Measurements from ENCODE around the gene ZDHHC14.

The ZDHHC14 gene

DNA sequence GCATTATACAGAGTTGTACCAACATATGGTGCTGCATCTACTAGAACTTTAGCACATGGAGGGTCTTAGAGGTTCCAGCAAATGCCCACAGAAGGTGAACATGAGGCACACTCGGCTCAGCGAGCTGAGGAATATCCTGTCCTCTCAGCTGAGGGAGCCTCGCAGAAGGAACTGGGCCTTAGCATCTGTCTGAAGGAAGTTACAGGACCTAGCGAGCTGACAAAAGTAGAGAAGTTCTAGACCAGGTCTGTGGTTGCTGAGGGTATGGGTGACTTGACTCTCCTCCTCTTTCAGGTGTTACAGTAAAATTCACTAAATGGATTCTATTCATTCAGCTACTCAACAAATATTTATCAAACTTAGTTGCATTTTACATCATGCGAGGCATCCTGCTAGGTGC, 157.2 kb downstream of the ZDHHC14 start:
- DNase-seq: no peak

GRCh38 chr6:157538698-157539097, 157.7 kb downstream of the ZDHHC14 start:
- no peak for DNase-seq

DNA sequence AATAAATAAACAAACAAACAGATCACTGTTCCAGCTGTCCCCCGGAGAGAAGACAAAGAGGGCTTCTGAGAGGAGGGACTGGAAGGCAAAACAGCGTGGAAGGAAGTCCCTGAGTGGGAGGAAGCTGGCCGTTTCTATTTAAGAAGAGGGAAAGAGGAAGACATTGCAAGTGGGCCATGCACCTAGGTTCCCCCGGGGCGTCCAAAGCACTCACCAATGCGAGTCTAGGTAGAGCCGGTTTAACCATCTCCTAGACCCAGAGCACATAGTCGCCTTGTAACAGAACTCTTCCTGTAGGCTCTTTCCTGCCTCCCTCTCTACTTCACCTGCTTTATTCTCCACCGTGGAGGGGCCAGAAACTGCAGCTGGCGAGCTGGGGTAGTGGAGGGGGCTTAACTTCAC, 158.4 kb downstream of the ZDHHC14 start:
- DNase-seq: no peak

DNA sequence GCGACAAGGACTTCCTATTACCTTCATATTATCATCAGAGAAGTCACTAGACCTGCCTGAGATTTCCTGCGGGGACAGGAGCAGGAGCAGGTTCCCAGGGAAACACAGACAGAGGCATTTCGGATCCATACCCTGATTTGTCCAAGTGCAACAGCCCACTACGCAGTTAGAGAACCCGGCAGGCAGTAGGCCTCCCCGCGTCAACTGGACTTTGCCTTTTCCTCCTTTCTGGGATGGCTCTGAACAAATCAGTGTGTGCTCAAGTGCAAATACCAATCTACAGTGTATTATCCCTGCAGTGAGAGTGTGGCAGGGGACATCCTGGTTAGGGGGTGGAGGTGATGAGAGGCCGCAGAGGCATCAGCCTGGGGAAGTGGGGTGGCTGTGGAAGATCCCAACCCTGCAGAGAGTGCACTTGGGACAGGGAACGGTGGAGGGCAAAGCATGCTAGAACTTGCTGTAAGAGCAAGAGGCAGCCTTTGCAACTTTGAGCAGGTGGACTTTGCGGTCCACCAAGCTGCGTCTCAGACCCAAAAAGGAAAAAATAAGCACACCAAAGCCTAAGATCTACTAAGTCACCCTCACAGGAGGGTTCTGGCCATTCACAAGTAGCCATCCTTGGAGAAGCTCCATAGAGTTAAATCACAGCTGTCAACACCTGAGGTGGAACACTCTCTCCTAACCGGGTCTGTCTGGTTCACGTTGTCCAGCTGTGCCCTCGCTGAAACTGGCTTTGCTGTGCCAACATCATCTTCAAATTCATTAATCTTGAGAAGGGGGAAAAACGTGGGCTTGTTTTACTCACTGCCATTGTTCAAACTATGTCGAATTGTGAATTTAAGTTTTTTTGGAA, 159.1 kb downstream of the ZDHHC14 start:
- DNase-seq: no peak

DNA sequence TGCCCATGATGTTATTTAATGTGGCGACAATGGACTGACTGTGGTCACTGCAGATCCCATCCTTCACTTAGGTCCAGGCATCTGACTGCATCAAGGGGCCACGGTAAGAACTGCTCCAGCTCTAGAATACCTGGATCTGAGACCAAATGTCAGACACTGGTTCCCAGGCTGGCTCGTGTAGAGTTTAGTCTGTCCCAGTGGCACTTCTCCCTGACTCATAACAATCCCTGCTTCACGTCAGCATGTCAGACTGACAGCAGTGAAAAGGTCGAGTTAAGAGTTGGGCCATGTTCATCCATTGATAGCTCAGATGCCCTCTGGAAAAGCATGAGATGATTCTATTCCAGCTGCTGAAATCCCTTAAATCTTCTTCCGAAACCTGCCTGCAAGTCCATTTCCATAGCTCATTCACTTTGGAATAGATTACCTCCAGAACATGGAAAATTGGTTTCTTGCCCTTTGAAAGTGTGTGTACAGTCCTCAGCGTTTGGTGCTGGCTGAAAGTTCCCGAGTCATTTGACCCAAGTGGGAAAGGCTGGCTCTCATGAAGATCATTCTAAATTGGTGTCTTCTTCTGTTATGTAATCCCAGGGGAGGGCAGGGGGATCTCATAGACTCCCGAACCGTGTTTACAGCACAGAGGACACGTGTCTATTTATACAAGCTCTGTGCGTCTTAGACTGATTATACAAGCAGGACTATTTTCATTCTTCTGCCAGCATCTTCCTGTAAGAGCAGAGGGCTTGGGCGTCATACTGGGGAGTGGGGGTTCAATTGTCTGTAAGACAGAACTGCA, 160.8 kb downstream of the ZDHHC14 start:
- DNase-seq: no peak

- DNase-seq: no peak
Observed at GRCh38 chr6:157542414-157543160, 161.6 kb downstream of the ZDHHC14 start.

DNA sequence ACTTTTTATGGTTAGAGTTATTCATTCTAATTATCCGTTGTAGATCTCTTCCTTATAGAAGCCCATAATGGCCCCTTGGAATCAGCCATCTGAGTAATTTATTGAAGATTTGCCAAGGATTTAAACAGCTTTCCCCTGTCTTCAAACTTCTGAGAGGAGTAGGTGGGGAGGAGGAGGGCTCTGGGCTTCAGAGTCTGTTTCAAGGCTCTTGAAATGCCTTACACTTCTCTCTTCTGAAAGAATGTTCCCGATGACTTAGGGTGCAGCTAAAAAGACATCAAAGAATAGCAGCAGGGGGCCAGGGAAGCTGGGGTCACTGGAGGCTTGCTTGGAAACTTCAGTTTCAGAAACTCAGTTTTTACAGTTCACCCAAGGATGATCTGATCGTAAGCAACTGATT, 165.3 kb downstream of the ZDHHC14 start:
- DNase-seq: no peak

DNA sequence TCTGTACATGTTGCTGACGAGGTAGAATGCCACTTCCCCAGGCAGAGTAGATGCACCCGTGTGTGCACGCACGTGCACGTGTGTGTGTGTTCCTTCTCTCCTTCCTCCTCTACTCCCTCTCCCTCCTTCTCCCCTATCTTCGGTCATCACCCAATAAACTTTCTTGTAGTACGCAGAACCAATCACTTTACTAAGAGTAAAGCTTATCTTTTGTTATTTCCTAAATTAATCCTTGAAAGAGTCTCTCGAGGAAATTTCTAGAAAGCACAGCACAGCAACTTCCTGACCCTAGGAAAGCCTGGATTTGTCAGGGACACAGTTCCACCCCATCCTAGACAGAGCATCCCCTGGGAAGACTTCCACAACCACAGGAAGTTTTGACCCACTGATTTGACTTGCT, 166.1 kb downstream of the ZDHHC14 start:
- no peak for DNase-seq

GRCh38 chr6:157548635-157549467, 167.9 kb downstream of the ZDHHC14 start:
- DNase-seq: no peak

- DNase-seq: no peak
Observed at GRCh38 chr6:157549468-157549745, 168.4 kb downstream of the ZDHHC14 start.

GRCh38 chr6:157550114-157550989, 169.4 kb downstream of the ZDHHC14 start:
- no peak for DNase-seq

GRCh38 chr6:157551041-157551832, 170.2 kb downstream of the ZDHHC14 start:
- DNase-seq: no peak

DNA sequence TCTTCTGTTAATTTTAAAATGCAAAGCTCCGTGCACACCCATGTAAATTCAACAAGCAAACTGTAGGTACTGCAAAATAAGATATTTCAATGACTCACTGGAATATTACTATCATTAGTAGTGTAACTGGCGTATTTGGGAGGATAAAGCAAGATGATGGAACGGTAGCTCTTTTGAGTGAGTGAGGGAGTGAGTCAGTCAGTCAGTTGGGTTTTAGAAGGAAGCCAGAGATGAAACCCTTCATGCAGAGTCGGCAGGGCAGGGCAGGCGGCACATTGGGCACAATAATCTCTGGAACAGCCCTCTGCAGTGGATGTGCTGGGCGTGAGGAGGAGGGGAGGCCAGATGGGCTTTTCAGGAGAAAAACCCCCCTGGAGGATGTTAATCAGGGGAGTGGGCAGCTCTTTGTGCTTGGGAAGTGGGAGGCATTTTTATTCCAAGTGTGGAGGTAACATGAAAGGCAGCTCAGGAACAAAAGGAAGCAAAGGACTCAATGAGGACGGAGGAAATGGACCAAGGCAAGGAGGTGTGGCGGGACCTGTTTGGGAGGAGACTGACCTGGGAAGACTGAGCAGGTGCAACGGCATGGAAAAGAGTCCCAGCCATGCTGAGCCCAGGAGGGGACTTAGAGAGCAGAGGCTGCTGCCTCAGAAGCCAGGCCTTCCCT, 171.2 kb downstream of the ZDHHC14 start:
- DNase-seq: no peak

- no peak for DNase-seq
Observed at GRCh38 chr6:157552820-157553485, 172.0 kb downstream of the ZDHHC14 start.

DNA sequence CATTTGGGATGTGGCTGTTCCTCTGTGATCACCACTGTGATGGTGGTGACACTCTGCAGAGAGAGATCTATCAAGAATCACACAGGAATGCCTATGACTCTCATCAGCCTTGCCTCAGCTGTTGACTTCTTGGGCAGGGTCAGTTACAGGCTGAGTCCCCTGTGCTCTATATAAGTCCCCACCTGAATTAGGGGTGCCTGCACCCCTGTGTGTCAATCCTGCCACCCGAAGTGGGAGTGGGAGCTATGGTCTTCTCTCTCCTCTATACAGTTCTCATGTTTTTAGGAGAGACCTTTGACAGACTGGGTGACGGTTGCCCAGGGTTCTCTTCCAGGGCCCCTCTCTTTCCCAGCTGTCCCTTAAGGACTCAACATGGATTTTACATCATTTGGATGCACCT, 173.8 kb downstream of the ZDHHC14 start:
- DNase-seq: no peak

GRCh38 chr6:157555455-157556143, 174.6 kb downstream of the ZDHHC14 start:
- DNase-seq: no peak

DNA sequence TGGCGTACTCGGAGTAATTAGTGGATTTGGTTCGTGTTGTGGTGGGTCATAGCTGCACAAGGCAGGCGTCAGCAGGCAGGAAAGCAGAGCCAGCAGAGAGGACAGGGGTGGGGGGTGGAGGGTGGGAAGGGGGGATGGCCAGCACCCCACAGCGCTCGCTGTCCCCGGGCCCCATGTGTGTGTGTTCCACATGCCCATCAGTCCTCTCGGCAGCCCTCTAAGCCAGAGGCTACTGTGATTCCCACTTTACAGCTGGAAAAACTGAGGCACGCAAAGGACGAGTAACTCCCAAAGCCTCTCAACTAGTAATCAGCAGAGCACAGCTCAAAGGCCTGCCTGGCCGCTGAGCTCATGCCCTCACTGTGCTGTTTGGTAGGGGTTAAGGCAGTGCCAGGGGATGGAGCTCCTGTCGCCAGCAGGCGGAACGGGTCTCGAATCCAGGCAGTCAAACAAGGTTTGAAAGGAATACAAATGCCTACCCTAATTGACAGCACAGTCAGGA, 175.2 kb downstream of the ZDHHC14 start:
- no peak for DNase-seq

- DNase-seq: no peak
Observed at GRCh38 chr6:157556671-157557430, 175.9 kb downstream of the ZDHHC14 start.
